B cell (primary cell): ENCODE measurements around the gene BID. TPM values are rescaled to one million over a fixed set of nuclear protein-coding genes. Genes with fewer than 3 reads are reported as not detected.
"Not testable (repeated sequence)": the region's sequence is repeated elsewhere in the genome, so short reads cannot be mapped to it uniquely, and the experiment has no call there.

Source experiments
- ATAC-seq: fragments of 200-7000 bp; cut with Tn5 transposase; one replicate; pipeline ENCODE4 v1.10.0; 2021; ENCODE audit warnings: low read depth, mild to moderate bottlenecking, moderate number of reproducible peaks, moderate library complexity
- CTCF ChIA-PET: fragments of 350-600 bp; sonication (Branson Sonifier 250); formaldehyde crosslinking; loops from one replicate; lab custom pipeline; 2021; ENCODE audit warnings: antibody characterized with exemption, inconsistent platforms; lab: Charles Lee
- POLR2A ChIA-PET: fragments of 350-600 bp; sonication (Branson Sonifier 250); formaldehyde crosslinking; loops from one replicate; lab custom pipeline; 2021; ENCODE audit warnings: antibody characterized with exemption; lab: Charles Lee
- DNase-seq: peaks from one replicate; pipeline ENCODE4 v3.0.0; 2013
- H2AFZ ChIP-seq: 2 replicates; pipeline ENCODE4 v1.6.1; 2012; ENCODE audit warnings: mild to moderate bottlenecking, low read depth, low read length; ENCODE audit not compliant: insufficient read depth, poor library complexity, severe bottlenecking
- H3K27ac ChIP-seq, 2 donors: 1 replicate in 1 of 2; 2 replicates in 1 of 2; pipeline ENCODE4 v1.5.1; 2012 to 2013; ENCODE audit warnings: low read length in 2 of 2, mild to moderate bottlenecking in 2 of 2, moderate library complexity in 1 of 2
- H3K27me3 ChIP-seq, 4 experiments: fragments of 200-600 bp in 1 of 4; sonication (generic) in 1 of 4; replicated peaks in 1 of 4; 1 replicate in 2 of 4; 2 replicates in 2 of 4; pipeline versions ENCODE4 v1.6.1 to v1.7.0; 2013 to 2016; ENCODE audit warnings: low read length in 3 of 4, mild to moderate bottlenecking in 2 of 4, mixed read lengths in 1 of 4, moderate library complexity in 1 of 4; ENCODE audit not compliant: insufficient read depth in 4 of 4, control insufficient read depth in 3 of 4; ENCODE audit errors: control extremely low read depth in 1 of 4
- H3K36me3 ChIP-seq, 2 experiments: replicated peaks in 1 of 2; 1 replicate in 1 of 2; 2 replicates in 1 of 2; pipeline versions ENCODE4 v1.6.1 to v1.7.1; 2013; ENCODE audit warnings: low read length in 1 of 2; ENCODE audit not compliant: insufficient read depth in 2 of 2, control insufficient read depth in 1 of 2; ENCODE audit errors: control extremely low read depth in 1 of 2, extremely low read depth in 1 of 2
- H3K4me1 ChIP-seq, 2 donors: fragments of 200-600 bp in 1 of 2; sonication (generic) in 1 of 2; 1 replicate in 1 of 2; 2 replicates in 1 of 2; pipeline versions ENCODE4 v1.5.1 to v1.6.1; 2013 to 2017; ENCODE audit warnings: low read length in 2 of 2; ENCODE audit not compliant: control insufficient read depth in 2 of 2, insufficient read depth in 2 of 2
- H3K4me2 ChIP-seq: replicated peaks from 2 replicates; pipeline ENCODE3; 2012; ENCODE audit warnings: mild to moderate bottlenecking, low read depth, low read length; ENCODE audit not compliant: poor library complexity, severe bottlenecking
- H3K4me3 ChIP-seq, 5 experiments: fragments of 200-600 bp in 1 of 5; sonication (generic) in 1 of 5; 1 replicate in 3 of 5; 2 replicates in 2 of 5; pipeline versions ENCODE4 v1.5.1 to v1.7.0; 2011 to 2016; ENCODE audit warnings: low read length in 4 of 5, mild to moderate bottlenecking in 4 of 5, low read depth in 2 of 5, control low read depth in 1 of 5, moderate library complexity in 1 of 5; ENCODE audit not compliant: insufficient read depth in 1 of 5; ENCODE audit errors: control extremely low read depth in 1 of 5, extremely low read depth in 1 of 5
- H3K79me2 ChIP-seq: fragments of 200-600 bp; sonication (generic); one replicate; pipeline ENCODE4 v1.6.0; 2016; ENCODE audit warnings: low read length; ENCODE audit not compliant: control insufficient read depth, insufficient read depth
- H3K9ac ChIP-seq: fragments of 200-600 bp; sonication (generic); 2 replicates; pipeline ENCODE4 v1.6.1; 2017; ENCODE audit warnings: mild to moderate bottlenecking, low read length, moderate library complexity
- H3K9me3 ChIP-seq, 3 donors: one replicate each; pipeline versions ENCODE4 v1.6.1 to v1.7.1; 2013; ENCODE audit warnings: low read length in 2 of 3; ENCODE audit not compliant: control insufficient read depth in 2 of 3, insufficient read depth in 1 of 3; ENCODE audit errors: control extremely low read depth in 1 of 3
- H4K20me1 ChIP-seq: 2 replicates; pipeline ENCODE4 v1.6.0; 2012; ENCODE audit warnings: mild to moderate bottlenecking, low read length; ENCODE audit not compliant: insufficient read depth, control insufficient read depth, poor library complexity, severe bottlenecking
- H3K27ac Mint-ChIP-seq: one replicate; pipeline ENCODE4 v1.8.0; 2021; ENCODE audit warnings: mixed read lengths
- H3K27me3 Mint-ChIP-seq: one replicate; pipeline ENCODE4 v1.8.0; 2021; ENCODE audit warnings: mixed read lengths
- H3K4me1 Mint-ChIP-seq: one replicate; pipeline ENCODE4 v1.8.0; 2021; ENCODE audit warnings: mixed read lengths
- H3K4me3 Mint-ChIP-seq: one replicate; pipeline ENCODE4 v1.8.0; 2021; ENCODE audit warnings: mixed read lengths
- H3K9me3 Mint-ChIP-seq: one replicate; pipeline ENCODE4 v1.8.0; 2022; ENCODE audit warnings: mixed read lengths; ENCODE audit not compliant: insufficient read depth
- EZH2 ChIP-seq: IDR thresholded peaks from 2 replicates; pipeline ENCODE4 v1.6.1; 2012; ENCODE audit warnings: borderline replicate concordance, low read depth, mild to moderate bottlenecking, moderate library complexity, low read length; ENCODE audit not compliant: insufficient read depth, poor library complexity, severe bottlenecking
- WGBS: methylation state at CpG from one replicate; pipeline ENCODE4 v1.1.5; 2013; ENCODE audit warnings: missing lambda C conversion rate; ENCODE audit not compliant: insufficient coverage; 5-methylcytosine and 5-hydroxymethylcytosine counted together
- intact Hi-C: fragments of 100-400 bp; cut with micrococcal nuclease; formaldehyde crosslinking; loops from one replicate; pipeline ENCODE4 v1.10.0; 2022
- polyA plus RNA-seq: library from polyadenylated mRNA; depleted of rRNA; stranded (reverse); fragments of >200 nt; gene quantifications from 2 replicates; pipeline ENCODE4 v1.2.3, GENCODE V29; 2012
- total RNA-seq, 2 donors: library from RNA; stranded (reverse); fragments of 120-200 nt in 1 of 2; gene quantifications; 1 replicate in 1 of 2; 2 replicates in 1 of 2; pipeline versions ENCODE4 v1.2.3 to v1.2.4, GENCODE V29; 2013 to 2022
- TF ChIP-seq, protein P1 (sequence below): fragments of 200-600 bp; IDR thresholded peaks from one replicate; pipeline ENCODE4 v1.8.0; 2022; ENCODE audit warnings: antibody characterized with exemption, mild to moderate bottlenecking

BID gene
- total and polyA plus RNA-seq, 2 donors (not counting 1 experiment from before 2014, with no cell fraction given), result 17.5 to 23.3 TPM

DNA sequence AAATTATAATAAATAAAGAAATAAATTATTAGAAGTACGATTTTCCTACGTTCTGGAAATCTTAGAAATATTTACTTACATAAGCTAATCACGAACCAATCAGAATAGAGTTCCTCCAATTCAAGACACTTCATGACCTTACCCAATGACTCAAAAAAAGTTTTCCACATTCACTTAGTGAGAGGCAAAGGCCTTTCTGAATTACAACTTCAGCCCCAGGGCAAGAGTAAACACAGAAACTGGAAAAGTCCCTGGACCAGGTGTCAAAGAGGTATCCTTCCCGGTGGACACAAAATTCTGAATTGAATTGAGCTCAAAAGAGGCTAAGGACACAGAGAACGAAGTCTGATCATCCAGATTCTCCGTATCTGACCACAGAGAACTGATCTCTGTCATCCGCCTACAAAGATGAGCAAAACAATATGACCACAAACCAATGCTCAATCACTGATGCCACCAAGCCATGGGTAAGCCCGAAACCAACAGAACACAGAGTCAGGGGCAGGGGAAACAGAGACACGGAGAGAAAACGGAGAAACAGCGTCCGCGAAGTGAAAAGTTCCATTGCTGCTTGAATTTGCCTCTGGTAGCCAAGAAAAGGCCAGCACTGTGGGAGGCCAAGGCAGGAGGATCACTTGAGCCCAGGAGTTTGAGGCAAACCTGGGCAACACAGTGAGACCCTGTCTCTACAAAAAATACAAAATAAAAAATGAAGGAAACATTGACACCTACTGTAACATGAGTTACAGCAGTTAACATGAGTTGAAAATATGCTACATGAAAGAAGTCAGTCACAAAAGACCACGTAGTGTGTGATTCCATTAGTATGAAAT lies 6.8 kb downstream of the BID start:
- H3K4me3 ChIP-seq, result no peak overlapping the region
- TF ChIP-seq, protein P1, sequence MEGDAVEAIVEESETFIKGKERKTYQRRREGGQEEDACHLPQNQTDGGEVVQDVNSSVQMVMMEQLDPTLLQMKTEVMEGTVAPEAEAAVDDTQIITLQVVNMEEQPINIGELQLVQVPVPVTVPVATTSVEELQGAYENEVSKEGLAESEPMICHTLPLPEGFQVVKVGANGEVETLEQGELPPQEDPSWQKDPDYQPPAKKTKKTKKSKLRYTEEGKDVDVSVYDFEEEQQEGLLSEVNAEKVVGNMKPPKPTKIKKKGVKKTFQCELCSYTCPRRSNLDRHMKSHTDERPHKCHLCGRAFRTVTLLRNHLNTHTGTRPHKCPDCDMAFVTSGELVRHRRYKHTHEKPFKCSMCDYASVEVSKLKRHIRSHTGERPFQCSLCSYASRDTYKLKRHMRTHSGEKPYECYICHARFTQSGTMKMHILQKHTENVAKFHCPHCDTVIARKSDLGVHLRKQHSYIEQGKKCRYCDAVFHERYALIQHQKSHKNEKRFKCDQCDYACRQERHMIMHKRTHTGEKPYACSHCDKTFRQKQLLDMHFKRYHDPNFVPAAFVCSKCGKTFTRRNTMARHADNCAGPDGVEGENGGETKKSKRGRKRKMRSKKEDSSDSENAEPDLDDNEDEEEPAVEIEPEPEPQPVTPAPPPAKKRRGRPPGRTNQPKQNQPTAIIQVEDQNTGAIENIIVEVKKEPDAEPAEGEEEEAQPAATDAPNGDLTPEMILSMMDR, result no peak
- TF ChIP-seq EZH2, result no peak
- Mint-ChIP-seq H3K4me3 (peak overlapping the region; percentile 55), H3K27me3 (no peaks in the 10 kb centered on the region), H3K9me3 (no peaks in the 10 kb centered on the region), H3K27ac (peak overlapping the region; percentile 75), H3K4me1 (peaks cover 47% of the 10 kb centered on the region)
- DNase-seq (no peak), ATAC-seq (peak; percentile 28)
- POLR2A ChIA-PET, result no interaction called here
- H3K9me3 ChIP-seq, result no peaks in the 10 kb centered on the region
- 56% methylated on average over 11 of the region's 14 CpGs for WGBS
- CTCF ChIA-PET, result interaction anchor here (0.6 to 2.1 kb wide), 4 partner anchors 18 to 199 kb away, joined by 3 to 14 read pairs (median 4); no protein-coding TSS in a partner anchor
- intact Hi-C loops, result no loop called here
- no peaks in the 10 kb centered on the region for H3K27me3 ChIP-seq
- no peak overlapping the region for H3K9ac ChIP-seq
- peaks cover 78% of the 10 kb centered on the region for H3K79me2 ChIP-seq
- peaks cover 19% of the 10 kb centered on the region for H4K20me1 ChIP-seq
- H3K36me3 ChIP-seq, result peaks cover 0 to 3% of the 10 kb centered on the region in 2 experiments
- H3K4me2 ChIP-seq, result peak overlapping the region; percentile 15
- peaks cover 33 to 47% of the 10 kb centered on the region in 2 donors for H3K4me1 ChIP-seq
- no peak overlapping the region for H3K27ac ChIP-seq
- H2AFZ ChIP-seq, result no peak overlapping the region

DNA sequence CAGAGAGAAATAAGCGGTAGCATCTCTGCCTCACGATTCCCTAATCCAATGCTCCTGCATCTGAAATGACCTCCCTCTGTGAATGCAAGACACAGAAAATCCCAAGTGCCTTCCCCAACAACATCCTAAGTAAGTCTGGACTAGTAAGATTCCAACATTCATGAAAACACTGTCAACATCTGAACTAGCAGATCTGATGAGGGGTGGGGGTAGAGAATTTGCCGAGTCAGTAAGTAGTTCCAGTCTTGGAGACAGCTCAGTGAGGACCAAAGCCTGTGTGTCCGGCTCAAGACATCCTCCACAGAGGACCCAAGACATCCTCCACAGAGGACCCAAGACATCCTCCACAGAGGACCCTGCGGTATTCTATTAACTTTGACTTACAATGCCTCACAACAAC lies 9.4 kb downstream of the BID start:
- intact Hi-C loops, result loop anchor here (5.0 kb wide), 1 partner anchor 32 kb away; no protein-coding TSS in a partner anchor
- ATAC-seq, H3K27me3 Mint-ChIP-seq, H3K27ac ChIP-seq, H3K9me3 Mint-ChIP-seq, H3K27ac Mint-ChIP-seq, H3K9ac ChIP-seq, H3K4me2 ChIP-seq, H3K36me3 ChIP-seq, H4K20me1 ChIP-seq, DNase-seq, H3K4me3 ChIP-seq, H3K9me3 ChIP-seq, H2AFZ ChIP-seq, POLR2A ChIA-PET, H3K27me3 ChIP-seq, H3K4me3 Mint-ChIP-seq: not testable (repeated sequence)
- CTCF ChIA-PET, result interaction anchor here (0.9 to 1.5 kb wide), 4 partner anchors 11 to 23 kb away, joined by 3 to 11 read pairs (median 4); no protein-coding TSS in a partner anchor
- Histone ChIP-seq H3K4me1 (peaks cover 8 to 23% of the 10 kb centered on the region in 2 donors), H3K79me2 (peaks cover 86% of the 10 kb centered on the region)
- WGBS, result 67% methylated on average over 1 of the region's 5 CpGs
- peaks cover 36% of the 10 kb centered on the region for H3K4me1 Mint-ChIP-seq
